K562 (cell line): Measurements from ENCODE around the gene RABGAP1. TPM values are rescaled to one million over a fixed set of nuclear protein-coding genes. Genes with fewer than 3 reads are reported as not detected.

Source experiments
- BRD9 ChIP-seq: fragments of 450-650 bp; IDR thresholded peaks from 2 replicates; pipeline ENCODE4 v1.6.1; 2018; ENCODE audit warnings: low read depth; ENCODE audit not compliant: partially characterized antibody
- ETS2 ChIP-seq: IDR thresholded peaks from 2 replicates; pipeline ENCODE4 v1.6.1; 2016; ENCODE audit warnings: borderline replicate concordance, missing genetic modification characterization, mild to moderate bottlenecking, moderate library complexity, missing compliant biosample characterization; ENCODE audit not compliant: poor library complexity, severe bottlenecking
- ETV5 ChIP-seq: sonication (generic); formaldehyde crosslinking; IDR thresholded peaks from 2 replicates; pipeline ENCODE4 v1.4.0; 2020; ENCODE audit warnings: low read depth, mild to moderate bottlenecking, missing genetic modification reagents
- EWSR1 ChIP-seq: fragments of 450-650 bp; IDR thresholded peaks from 2 replicates; pipeline ENCODE4 v1.6.1; 2018; ENCODE audit warnings: borderline replicate concordance, mild to moderate bottlenecking, low read depth, moderate library complexity; ENCODE audit not compliant: partially characterized antibody
- KDM2B ChIP-seq: fragments of 250-450 bp; sonication (Bioruptor Pico); IDR thresholded peaks from 2 replicates; pipeline ENCODE4 v1.8.0; 2021; ENCODE audit warnings: mild to moderate bottlenecking, moderate library complexity
- MAZ ChIP-seq, 2 experiments: fragments of 450-650 bp in 1 of 2; sonication (generic) in 1 of 2; formaldehyde crosslinking; IDR thresholded peaks in 1 of 2; conservative IDR thresholded peaks in 1 of 2; 2 replicates each; pipeline versions ENCODE4 v1.4.0 to v1.5.0; 2020; ENCODE audit warnings: mild to moderate bottlenecking in 1 of 2, missing genetic modification reagents in 1 of 2
- USF2 ChIP-seq: sonication (generic); formaldehyde crosslinking; IDR thresholded peaks from 2 replicates; pipeline ENCODE4 v1.5.0; 2020; ENCODE audit warnings: missing genetic modification reagents
- ZKSCAN1 ChIP-seq: fragments of 150-350 bp; IDR thresholded peaks from 2 replicates; pipeline ENCODE4 v1.6.1; 2016; ENCODE audit warnings: low read depth, low read length
- ZNF3 ChIP-seq: fragments of 250-450 bp; sonication (Bioruptor Pico); IDR thresholded peaks from 2 replicates; pipeline ENCODE4 v1.5.0; 2021; ENCODE audit warnings: mild to moderate bottlenecking, moderate library complexity
- polyA plus RNA-seq, 8 experiments: library from polyadenylated mRNA; depleted of rRNA in 4 of 8; stranded (reverse) in 5 of 8; unstranded in 3 of 8; fragments of >200 nt; fragmentation: Nextera tagmentation in 2 of 8; fragmentation: Illumina TruSeq in 1 of 8; extraction: Ambion mirVana in 2 of 8; extraction: Trizol in 1 of 8; gene quantifications; 2 replicates each; pipeline versions ENCODE4 v1.2.1 to v1.2.3, GENCODE V29; 2011 to 2014; ENCODE audit warnings: inconsistent platforms in 1 of 8, missing spikeins in 1 of 8
- total RNA-seq, 7 experiments: library from RNA; depleted of rRNA in 6 of 7; stranded (reverse); fragments of >200 nt in 6 of 7; fragmentation: Illumina TruSeq in 2 of 7; extraction: Trizol in 2 of 7; gene quantifications; 2 replicates each; pipeline versions ENCODE4 v1.2.1 to v1.2.3, GENCODE V29; 2011 to 2021; ENCODE audit warnings: low replicate concordance in 1 of 7
- TF ChIP-seq, protein P1 (sequence below), 3 experiments: fragments of 200-800 bp in 1 of 3; fragments of 250-450 bp in 1 of 3; fragments of 450-650 bp in 1 of 3; sonication (Bioruptor Pico) in 1 of 3; sonication (Bioruptor generic) in 1 of 3; formaldehyde crosslinking in 1 of 3; IDR thresholded peaks; 2 replicates each; pipeline versions ENCODE4 v1.6.1 to v1.8.0; 2016 to 2022; ENCODE audit warnings: mild to moderate bottlenecking in 2 of 3, missing genetic modification characterization in 2 of 3, missing compliant biosample characterization in 1 of 3, moderate library complexity in 1 of 3

The RABGAP1 gene
- total and polyA plus RNA-seq, 9 of the 15 experiments (the other 6 are each of a cell fraction or from before 2014, with no cell fraction given), result 1.5 to 22.7 (median 13.1) TPM

DNA sequence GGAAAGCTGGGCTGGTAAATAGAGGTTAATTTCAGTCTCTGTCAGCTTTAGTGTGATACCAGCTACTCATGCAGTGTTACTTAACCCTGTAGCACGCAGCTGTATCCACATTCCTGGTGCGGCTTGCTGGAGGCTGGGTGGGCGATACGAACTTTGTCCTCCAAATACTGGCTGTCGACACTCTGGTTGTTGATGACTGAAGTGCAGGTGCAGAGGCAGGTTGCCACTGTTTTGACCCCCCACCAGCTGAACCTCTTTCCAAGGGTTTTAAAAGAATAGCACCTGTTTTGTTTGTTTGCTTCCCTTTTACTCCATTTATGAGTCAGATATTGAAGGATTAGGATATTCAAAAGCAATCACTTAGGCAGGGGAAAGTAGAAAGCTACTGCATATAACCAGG is 4.4 kb upstream of the RABGAP1 start (continued):
- TF ChIP-seq ETS2 (tag) (no peak), ZNF3 (CRISPR knock-in tag) (no peak), USF2 (CRISPR knock-in tag) (no peak), EWSR1 (no peak), MAZ (CRISPR knock-in tag; conservative IDR thresholded peaks at IDR 0.05 in 1 of 2, IDR thresholded peaks at IDR 0.05 in 1 of 2) (no peak), BRD9 (no peak), KDM2B (CRISPR knock-in tag) (no peak), ETV5 (CRISPR knock-in tag) (no peak), ZKSCAN1 (no peak)
- TF ChIP-seq, protein P1, sequence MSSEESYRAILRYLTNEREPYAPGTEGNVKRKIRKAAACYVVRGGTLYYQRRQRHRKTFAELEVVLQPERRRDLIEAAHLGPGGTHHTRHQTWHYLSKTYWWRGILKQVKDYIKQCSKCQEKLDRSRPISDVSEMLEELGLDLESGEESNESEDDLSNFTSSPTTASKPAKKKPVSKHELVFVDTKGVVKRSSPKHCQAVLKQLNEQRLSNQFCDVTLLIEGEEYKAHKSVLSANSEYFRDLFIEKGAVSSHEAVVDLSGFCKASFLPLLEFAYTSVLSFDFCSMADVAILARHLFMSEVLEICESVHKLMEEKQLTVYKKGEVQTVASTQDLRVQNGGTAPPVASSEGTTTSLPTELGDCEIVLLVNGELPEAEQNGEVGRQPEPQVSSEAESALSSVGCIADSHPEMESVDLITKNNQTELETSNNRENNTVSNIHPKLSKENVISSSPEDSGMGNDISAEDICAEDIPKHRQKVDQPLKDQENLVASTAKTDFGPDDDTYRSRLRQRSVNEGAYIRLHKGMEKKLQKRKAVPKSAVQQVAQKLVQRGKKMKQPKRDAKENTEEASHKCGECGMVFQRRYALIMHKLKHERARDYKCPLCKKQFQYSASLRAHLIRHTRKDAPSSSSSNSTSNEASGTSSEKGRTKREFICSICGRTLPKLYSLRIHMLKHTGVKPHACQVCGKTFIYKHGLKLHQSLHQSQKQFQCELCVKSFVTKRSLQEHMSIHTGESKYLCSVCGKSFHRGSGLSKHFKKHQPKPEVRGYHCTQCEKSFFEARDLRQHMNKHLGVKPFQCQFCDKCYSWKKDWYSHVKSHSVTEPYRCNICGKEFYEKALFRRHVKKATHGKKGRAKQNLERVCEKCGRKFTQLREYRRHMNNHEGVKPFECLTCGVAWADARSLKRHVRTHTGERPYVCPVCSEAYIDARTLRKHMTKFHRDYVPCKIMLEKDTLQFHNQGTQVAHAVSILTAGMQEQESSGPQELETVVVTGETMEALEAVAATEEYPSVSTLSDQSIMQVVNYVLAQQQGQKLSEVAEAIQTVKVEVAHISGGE (CRISPR knock-in tag; IDR thresholded peaks at IDR 0.05), result no peak
